Neuron (in vitro differentiated cells): Measurements from ENCODE around the gene HTATSF1.

Experiments
- H2AFZ ChIP-seq: one replicate; pipeline ENCODE4 v1.6.1; 2013; ENCODE audit warnings: low read depth, mild to moderate bottlenecking, inconsistent platforms, low read length, moderate library complexity
- H3K27me3 ChIP-seq: one replicate; pipeline ENCODE4 v1.6.1; 2013; ENCODE audit warnings: low read length; ENCODE audit not compliant: insufficient read depth
- H3K36me3 ChIP-seq: one replicate; pipeline ENCODE4 v1.6.1; 2013; ENCODE audit warnings: low read length; ENCODE audit not compliant: insufficient read depth
- H3K4me1 ChIP-seq: one replicate; pipeline ENCODE4 v1.6.1; 2013; ENCODE audit warnings: low read length; ENCODE audit not compliant: insufficient read depth
- H3K4me3 ChIP-seq: 2 replicates; pipeline ENCODE4 v1.5.1; 2013; ENCODE audit warnings: mild to moderate bottlenecking, low read length, moderate library complexity
- H3K9me3 ChIP-seq: one replicate; pipeline ENCODE4 v1.6.1; 2013; ENCODE audit warnings: low read length

Gene HTATSF1, protein sequence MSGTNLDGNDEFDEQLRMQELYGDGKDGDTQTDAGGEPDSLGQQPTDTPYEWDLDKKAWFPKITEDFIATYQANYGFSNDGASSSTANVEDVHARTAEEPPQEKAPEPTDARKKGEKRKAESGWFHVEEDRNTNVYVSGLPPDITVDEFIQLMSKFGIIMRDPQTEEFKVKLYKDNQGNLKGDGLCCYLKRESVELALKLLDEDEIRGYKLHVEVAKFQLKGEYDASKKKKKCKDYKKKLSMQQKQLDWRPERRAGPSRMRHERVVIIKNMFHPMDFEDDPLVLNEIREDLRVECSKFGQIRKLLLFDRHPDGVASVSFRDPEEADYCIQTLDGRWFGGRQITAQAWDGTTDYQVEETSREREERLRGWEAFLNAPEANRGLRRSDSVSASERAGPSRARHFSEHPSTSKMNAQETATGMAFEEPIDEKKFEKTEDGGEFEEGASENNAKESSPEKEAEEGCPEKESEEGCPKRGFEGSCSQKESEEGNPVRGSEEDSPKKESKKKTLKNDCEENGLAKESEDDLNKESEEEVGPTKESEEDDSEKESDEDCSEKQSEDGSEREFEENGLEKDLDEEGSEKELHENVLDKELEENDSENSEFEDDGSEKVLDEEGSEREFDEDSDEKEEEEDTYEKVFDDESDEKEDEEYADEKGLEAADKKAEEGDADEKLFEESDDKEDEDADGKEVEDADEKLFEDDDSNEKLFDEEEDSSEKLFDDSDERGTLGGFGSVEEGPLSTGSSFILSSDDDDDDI

DNA sequence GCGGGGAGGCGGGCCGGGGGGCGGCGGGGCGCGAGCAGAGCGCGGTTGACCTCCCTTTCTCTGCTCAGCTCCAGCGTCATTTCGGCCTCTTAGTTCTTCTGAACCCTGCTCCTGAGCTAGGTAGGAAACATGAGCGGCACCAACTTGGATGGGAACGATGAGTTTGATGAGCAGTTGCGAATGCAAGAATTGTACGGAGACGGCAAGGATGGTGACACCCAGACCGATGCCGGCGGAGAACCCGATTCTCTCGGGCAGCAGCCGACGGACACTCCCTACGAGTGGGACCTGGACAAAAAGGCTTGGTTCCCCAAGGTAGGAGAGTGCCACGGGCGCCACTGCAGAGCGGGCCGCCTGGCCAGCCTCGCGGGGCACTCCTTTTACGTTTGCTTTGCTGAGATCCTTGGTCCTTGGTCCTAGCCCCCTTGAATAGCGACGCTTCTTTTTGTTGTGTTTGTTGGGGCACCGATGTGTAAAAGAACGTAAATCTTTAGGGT is at the start of gene HTATSF1:
Gene HTATSF1 (plus strand): TSS at position 37 of the 497 bp plus-strand sequence. CDS start 93 bp downstream, at position 130.
- peaks cover 13% of the 10 kb centered on the region for H3K36me3 ChIP-seq
- no peaks in the 10 kb centered on the region for H3K4me1 ChIP-seq
- peak within 1 kb of the TSS; percentile 74 for H2AFZ ChIP-seq
- peaks cover 4% of the 10 kb centered on the region for H3K27me3 ChIP-seq
- peak within 1 kb of the TSS; percentile 62 for H3K4me3 ChIP-seq
- no peaks in the 10 kb centered on the region for H3K9me3 ChIP-seq

DNA sequence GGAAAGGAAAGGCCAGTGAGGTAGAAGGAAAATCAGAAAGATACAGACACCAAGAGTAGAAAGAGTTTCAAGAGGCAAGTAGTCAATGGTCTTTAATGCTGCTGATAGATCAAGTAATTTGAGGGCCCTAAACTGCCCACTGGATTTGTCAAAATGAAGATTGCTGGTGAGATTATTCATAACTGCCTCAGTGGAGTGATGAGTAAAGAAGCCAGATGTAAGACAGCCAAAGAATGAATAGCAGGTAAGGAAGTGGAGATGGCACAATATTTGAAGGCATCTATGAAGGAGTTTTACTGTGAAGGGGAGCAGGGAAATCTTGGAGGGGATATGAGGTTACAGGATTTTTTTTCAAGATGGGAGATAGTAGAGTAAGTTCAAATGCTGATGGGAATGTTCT is 49.4 kb upstream of the HTATSF1 start:
- Histone ChIP-seq H3K36me3 (no peaks in the 10 kb centered on the region), H2AFZ (no peak overlapping the region), H3K27me3 (no peaks in the 10 kb centered on the region), H3K4me1 (no peaks in the 10 kb centered on the region), H3K9me3 (no peaks in the 10 kb centered on the region), H3K4me3 (no peak overlapping the region)

DNA sequence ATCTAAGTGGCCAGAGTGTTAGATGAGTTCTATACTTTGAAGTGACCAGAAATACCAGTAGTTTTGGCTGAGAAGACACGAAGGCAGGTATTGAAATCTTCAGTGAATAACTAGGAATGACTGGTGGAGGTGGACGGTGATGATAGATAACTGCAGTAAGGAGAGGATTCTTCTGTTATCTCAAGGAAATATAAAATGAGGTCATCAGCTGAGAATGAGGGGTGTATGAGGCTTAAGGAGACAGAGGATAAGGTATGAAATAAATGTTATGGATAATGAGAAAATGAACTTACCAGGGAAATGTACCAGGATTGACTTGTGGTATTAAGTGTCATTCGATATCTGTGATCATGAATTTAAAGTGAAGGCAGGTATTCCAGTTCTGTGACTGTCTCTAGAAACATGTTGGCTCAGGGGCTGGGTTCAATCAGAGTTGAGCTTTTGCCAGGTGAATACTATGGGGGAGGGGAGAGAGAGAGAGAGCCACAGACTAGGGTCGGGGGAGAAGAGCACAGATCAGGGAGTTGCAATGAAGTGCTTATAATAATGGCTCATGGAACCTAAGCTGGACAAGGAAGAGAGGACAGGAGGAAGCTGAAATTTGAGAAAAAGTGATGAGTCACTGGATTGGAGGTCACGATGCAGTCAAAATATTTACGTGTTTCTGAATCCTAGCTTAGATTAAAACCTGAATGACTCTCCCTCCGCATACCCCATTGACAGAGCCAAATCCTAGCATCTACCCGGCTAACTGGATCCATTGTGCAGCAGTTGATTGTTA is 47.2 kb upstream of the HTATSF1 start:
- Histone ChIP-seq H3K9me3 (no peaks in the 10 kb centered on the region), H3K4me1 (no peaks in the 10 kb centered on the region), H3K36me3 (no peaks in the 10 kb centered on the region), H3K4me3 (no peak overlapping the region), H2AFZ (no peak overlapping the region), H3K27me3 (no peaks in the 10 kb centered on the region)

DNA sequence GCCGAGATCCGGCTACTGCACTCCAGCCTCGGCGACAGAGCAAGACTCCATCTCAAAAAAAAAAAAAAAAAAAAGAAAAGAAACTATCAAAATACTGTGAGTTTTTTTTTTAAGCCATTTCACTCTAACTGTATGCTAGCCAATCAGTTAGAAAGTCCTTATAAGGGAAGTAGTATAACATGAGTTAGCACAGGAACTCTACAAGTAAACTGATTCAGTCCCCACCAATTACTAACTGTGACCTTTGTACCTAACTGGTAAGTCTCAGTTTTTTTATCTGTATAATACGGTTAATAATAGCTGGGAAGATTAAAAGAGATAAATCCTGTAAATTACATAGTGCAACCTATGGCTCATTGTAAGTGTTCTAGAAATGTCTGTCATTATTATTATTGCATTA is 44.8 kb upstream of the HTATSF1 start:
- Histone ChIP-seq H2AFZ (no peak overlapping the region), H3K27me3 (peaks cover 2% of the 10 kb centered on the region), H3K36me3 (no peaks in the 10 kb centered on the region), H3K4me3 (no peak overlapping the region), H3K9me3 (no peaks in the 10 kb centered on the region), H3K4me1 (peaks cover 1% of the 10 kb centered on the region)

DNA sequence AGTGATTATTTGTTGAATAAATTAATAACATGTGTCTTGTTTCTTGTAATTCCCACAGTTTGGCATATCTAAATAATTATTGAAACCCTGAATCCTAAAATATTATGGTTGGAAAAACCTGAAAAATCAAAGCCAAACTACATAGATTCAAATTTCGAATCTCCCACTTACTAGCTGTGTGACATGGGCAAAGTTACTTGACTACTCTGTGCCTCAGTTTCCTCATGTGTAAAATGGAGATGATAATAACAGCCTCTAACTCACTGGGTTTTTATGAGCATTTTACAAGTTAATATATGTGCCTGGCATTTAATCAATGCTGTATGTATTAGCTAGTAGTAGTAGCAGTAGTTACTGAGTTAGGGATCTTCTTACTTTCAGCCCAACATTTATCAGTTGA is 44.3 kb upstream of the HTATSF1 start:
- Histone ChIP-seq H3K9me3 (no peaks in the 10 kb centered on the region), H3K4me1 (peaks cover 2% of the 10 kb centered on the region), H3K36me3 (no peaks in the 10 kb centered on the region), H3K27me3 (peaks cover 2% of the 10 kb centered on the region), H2AFZ (no peak overlapping the region), H3K4me3 (no peak overlapping the region)

DNA sequence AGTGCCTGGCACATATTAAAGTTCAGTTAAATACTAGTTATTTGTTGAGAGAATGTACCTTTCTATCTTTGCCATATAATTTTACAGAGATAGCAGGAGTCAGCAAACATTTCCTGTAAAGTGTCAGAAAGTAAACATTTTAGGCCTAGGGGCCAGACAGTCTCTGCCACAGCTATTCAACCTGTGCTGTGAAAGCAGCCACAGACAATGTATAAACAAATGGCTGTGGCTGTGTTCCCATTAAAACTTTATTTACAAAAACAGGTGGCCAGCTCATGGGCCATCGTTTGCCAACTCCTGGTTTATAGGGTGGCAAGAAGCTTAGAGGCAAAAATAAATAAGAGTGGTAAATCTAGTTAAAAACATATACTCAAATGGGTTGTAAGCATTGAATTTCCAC is 43.6 kb upstream of the HTATSF1 start:
- Histone ChIP-seq H3K4me3 (no peak overlapping the region), H3K9me3 (no peaks in the 10 kb centered on the region), H2AFZ (no peak overlapping the region), H3K4me1 (peaks cover 2% of the 10 kb centered on the region), H3K36me3 (no peaks in the 10 kb centered on the region), H3K27me3 (peaks cover 2% of the 10 kb centered on the region)

DNA sequence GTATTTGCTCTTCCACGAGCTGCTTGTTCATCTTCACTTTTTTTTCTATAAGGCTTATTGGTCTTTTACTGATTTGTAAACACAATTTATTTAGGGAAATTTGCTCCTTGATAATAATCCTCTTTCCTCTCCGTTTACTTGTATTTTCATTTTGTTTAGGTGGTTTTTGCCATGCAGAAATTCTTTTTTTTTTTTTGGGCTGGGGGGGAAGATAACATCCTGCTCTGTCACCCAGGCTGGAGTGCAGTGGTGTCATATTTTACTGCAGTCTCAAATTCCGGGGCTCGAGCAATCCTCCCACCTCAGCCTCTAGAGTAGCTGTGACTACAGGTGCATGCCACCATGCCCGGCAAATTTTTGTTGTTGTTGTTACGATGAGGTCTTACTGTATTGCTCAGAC is 41.3 kb upstream of the HTATSF1 start:
- H3K9me3 ChIP-seq: no peaks in the 10 kb centered on the region

DNA sequence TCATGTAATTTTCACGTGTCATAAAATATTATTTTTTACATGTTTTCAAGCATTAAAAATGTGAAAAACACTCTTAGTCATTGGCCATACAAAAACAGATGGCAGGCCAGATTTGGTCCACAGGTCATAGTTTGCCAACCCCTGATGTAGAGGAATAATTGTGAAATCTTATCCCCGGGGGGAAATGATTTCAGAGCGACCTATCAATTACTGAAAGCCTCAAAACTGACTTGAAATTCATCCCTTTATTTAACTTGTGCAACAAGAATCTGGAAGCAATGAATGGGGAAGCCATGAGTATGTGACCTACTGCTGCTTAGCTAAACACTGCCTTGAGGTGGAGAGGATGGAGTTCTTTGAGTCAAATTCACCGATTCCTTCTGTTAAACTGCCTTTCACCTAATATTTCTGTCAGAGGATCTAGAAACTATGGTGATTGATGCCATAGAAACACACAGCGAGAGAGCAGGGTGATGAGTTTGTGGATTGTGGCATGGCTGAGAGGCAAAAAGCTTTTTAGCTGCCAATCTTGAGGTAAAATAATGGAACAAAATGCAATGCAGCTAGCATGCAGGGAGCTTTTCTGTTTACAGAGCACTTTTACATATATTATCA is 40.0 kb upstream of the HTATSF1 start:
- peaks cover 2% of the 10 kb centered on the region for H3K27me3 ChIP-seq
- H3K36me3 ChIP-seq: no peaks in the 10 kb centered on the region
- no peak overlapping the region for H2AFZ ChIP-seq
- H3K4me1 ChIP-seq: peaks cover 2% of the 10 kb centered on the region
- H3K4me3 ChIP-seq: no peak overlapping the region
- H3K9me3 ChIP-seq: no peaks in the 10 kb centered on the region

More for the DNA sequence above, 41.3 kb upstream of the HTATSF1 start:
- Histone ChIP-seq H2AFZ (no peak overlapping the region), H3K4me1 (peaks cover 2% of the 10 kb centered on the region), H3K36me3 (no peaks in the 10 kb centered on the region), H3K27me3 (peaks cover 2% of the 10 kb centered on the region), H3K4me3 (no peak overlapping the region)

DNA sequence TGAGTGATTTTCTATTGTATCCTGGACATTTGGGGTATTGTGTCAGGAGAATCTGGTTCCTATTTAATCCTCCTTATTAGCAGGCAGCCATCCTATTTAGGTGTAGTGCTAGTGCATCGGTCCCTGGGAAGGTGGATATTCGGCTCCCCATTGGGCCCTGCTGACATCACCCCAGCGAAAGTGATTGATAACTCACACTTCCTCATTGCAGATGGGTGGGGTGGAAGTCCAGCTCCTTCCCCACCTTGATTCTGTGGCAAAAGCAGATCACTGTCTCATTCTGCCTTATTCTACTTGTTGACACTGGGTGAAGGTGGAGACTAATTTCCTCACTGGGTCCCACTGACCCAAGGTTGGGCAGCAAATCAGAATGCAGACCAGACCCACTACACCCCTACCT is 32.8 kb upstream of the HTATSF1 start:
- no peaks in the 10 kb centered on the region for H3K4me1 ChIP-seq

DNA sequence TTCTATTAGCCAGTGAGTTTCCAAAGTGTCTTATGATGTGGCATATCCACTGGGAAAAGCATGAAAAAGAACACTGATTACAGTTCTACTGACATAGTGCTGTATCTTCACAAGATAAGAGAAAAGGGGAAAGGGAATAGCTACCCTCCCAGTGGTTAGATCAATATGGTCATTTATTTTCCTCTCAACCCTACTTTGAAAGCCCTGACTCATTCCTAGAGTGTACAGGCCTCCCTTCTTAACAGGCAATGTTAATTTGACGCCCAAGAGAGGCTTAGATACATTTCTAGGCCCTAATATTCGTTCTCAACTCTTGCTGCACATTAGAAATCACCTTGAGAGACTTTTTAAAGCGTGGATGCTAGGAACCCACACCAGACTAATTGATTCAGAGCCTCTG is 30.1 kb upstream of the HTATSF1 start:
- Histone ChIP-seq H3K4me3 (no peak overlapping the region), H2AFZ (no peak overlapping the region), H3K9me3 (no peaks in the 10 kb centered on the region), H3K36me3 (no peaks in the 10 kb centered on the region), H3K27me3 (peaks cover 4% of the 10 kb centered on the region), H3K4me1 (no peaks in the 10 kb centered on the region)

More for the DNA sequence above, 32.8 kb upstream of the HTATSF1 start:
- Histone ChIP-seq H3K36me3 (no peaks in the 10 kb centered on the region), H3K27me3 (no peaks in the 10 kb centered on the region), H3K9me3 (no peaks in the 10 kb centered on the region), H3K4me3 (no peak overlapping the region), H2AFZ (no peak overlapping the region)

DNA sequence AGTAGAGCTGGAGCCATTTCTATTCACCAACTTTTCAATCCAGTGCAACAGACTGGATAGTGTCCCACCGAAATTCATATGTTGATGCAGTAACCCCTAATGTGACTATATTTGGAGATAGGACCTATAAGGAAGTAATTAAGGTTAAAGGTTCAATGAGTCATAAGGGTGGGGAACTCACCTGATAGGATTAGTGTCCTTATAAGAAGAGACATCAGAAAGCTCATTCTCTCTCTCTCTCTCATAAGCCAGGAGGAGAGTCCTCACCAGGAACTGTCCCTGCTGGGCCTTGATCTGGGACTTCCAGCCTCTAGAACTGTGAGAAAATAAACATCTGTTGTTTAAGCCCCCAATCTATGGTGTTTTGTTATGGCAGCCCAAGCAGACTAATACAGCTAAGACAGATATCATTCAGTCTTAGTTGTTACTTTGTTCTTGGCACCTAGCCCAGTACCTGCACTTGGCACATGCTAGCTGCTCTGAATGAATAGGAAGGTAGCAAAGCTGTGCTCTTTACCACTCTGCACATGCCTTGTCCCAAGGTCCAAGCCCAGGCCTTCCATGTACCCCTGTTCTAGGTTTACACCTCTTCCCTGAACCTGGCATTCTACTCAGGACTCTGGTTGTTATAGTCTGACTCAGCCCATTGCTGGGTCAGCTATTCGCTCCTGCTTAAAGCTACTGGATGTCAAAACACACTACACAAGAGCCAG is 28.8 kb upstream of the HTATSF1 start:
- no peak overlapping the region for H3K4me3 ChIP-seq
- H3K4me1 ChIP-seq: no peaks in the 10 kb centered on the region

DNA sequence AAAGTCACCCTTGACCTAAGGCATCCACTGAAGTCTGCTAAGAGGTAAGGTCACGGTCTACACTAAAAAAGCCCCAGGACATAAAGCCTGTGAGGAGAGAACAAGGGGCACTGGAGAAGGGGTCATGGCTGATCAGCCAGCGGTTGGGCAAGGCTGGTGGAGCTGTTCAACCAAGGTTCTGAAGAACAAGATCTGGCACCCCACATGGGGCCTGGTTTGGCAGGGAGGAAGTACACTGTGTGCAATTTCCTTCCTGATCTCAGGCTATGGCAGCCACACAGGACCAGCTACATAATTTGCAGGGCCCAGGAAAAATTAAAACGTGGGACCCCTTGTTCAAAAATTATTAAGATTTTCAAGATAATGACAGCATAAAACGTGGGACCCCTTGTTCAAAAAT is 23.7 kb upstream of the HTATSF1 start:
- Histone ChIP-seq H3K4me3 (no peak overlapping the region), H3K27me3 (peaks cover 4% of the 10 kb centered on the region), H3K9me3 (no peaks in the 10 kb centered on the region), H3K36me3 (no peaks in the 10 kb centered on the region), H2AFZ (no peak overlapping the region), H3K4me1 (no peaks in the 10 kb centered on the region)

More for the DNA sequence above, 28.8 kb upstream of the HTATSF1 start:
- H3K27me3 ChIP-seq: peaks cover 4% of the 10 kb centered on the region
- no peaks in the 10 kb centered on the region for H3K9me3 ChIP-seq
- no peak overlapping the region for H2AFZ ChIP-seq
- no peaks in the 10 kb centered on the region for H3K36me3 ChIP-seq
